GM12878 (cell line): ENCODE measurements around the gene SPATA18. TPM values are rescaled to one million over a fixed set of nuclear protein-coding genes. Genes with fewer than 3 reads are reported as not detected.

Experiments used
- ATAC-seq: fragments of 200-7000 bp; cut with Tn5 transposase; 3 replicates; pipeline ENCODE4 v1.9.1; 2020; ENCODE audit warnings: mild to moderate bottlenecking, moderate library complexity
- BruUV-seq: library from RNA; stranded (reverse); fragments of 400-500 nt; replicated peaks from 2 replicates; lab custom pipeline; 2021; lab: Mats Ljungman, UMichigan
- CTCF ChIA-PET: fragments of 300-600 bp; sonication (Branson Sonifier 250); formaldehyde crosslinking; extraction: SDS; loops from one replicate; lab custom pipeline; 2021; ENCODE audit warnings: inconsistent platforms; lab: Yijun Ruan, JAX
- POLR2A ChIA-PET: fragments of 350-600 bp; formaldehyde crosslinking; extraction: SDS; loops from one replicate; lab custom pipeline; 2021; ENCODE audit warnings: inconsistent platforms; lab: Charles Lee
- RAD21 ChIA-PET: fragments of 300-600 bp; sonication (Branson Sonifier 250); formaldehyde crosslinking; loops from one replicate; lab custom pipeline; 2023; ENCODE audit warnings: antibody characterized with exemption; ENCODE audit not compliant: unreplicated experiment; lab: Charles Lee
- SMC1A ChIA-PET: fragments of 300-600 bp; sonication (Branson Sonifier 250); formaldehyde crosslinking; loops from one replicate; lab custom pipeline; 2023; ENCODE audit not compliant: unreplicated experiment, uncharacterized antibody; lab: Charles Lee
- DNase-seq: peaks from one replicate; pipeline ENCODE4 v3.0.0-alpha.2; 2011; ENCODE audit warnings: low read depth, low spot score
- FAIRE-seq: peaks from 3 replicates; lab custom pipeline; 2011; peaks lifted over from hg19 to GRCh38; lab: Jason Lieb, UNC
- H2AFZ ChIP-seq: 2 replicates; pipeline ENCODE4 v1.6.0; 2011; ENCODE audit warnings: low read depth, low read length, control low read depth; ENCODE audit not compliant: control insufficient read depth
- H3K27ac ChIP-seq: 2 replicates; pipeline ENCODE4 v1.5.1; 2011; ENCODE audit warnings: control low read depth; ENCODE audit not compliant: control insufficient read depth, insufficient read depth
- H3K27me3 ChIP-seq, 2 experiments: replicated peaks in 1 of 2; 2 replicates each; pipeline versions ENCODE4 v1.6.0 to v1.6.1; 2011; ENCODE audit warnings: low read length in 1 of 2; ENCODE audit not compliant: control insufficient read depth in 2 of 2, insufficient read depth in 2 of 2
- H3K36me3 ChIP-seq, 2 experiments: 2 replicates each; pipeline ENCODE4 v1.5.1; 2011; ENCODE audit warnings: low read length in 1 of 2; ENCODE audit not compliant: control insufficient read depth in 2 of 2, insufficient read depth in 2 of 2
- H3K4me1 ChIP-seq: 2 replicates; pipeline ENCODE4 v1.6.1; 2011; ENCODE audit warnings: mild to moderate bottlenecking, low read length, moderate library complexity, mixed read lengths; ENCODE audit not compliant: control insufficient read depth, insufficient read depth
- H3K4me2 ChIP-seq: 2 replicates; pipeline ENCODE4 v1.6.0; 2011; ENCODE audit warnings: control low read depth; ENCODE audit not compliant: control insufficient read depth, insufficient read depth
- H3K4me3 ChIP-seq: fragments of 200-600 bp; sonication (generic); 2 replicates; pipeline ENCODE4 v1.5.1; 2016
- H3K79me2 ChIP-seq: 2 replicates; pipeline ENCODE4 v1.6.0; 2011; ENCODE audit warnings: low read length; ENCODE audit not compliant: control insufficient read depth, insufficient read depth
- H3K9ac ChIP-seq: 2 replicates; pipeline ENCODE4 v1.8.0; 2011; ENCODE audit warnings: low read length, control low read depth, mixed read lengths; ENCODE audit not compliant: control insufficient read depth, insufficient read depth
- H3K9me3 ChIP-seq: replicated peaks from 3 replicates; pipeline ENCODE4 v1.5.1; 2011; ENCODE audit warnings: mild to moderate bottlenecking, low read length; ENCODE audit not compliant: control insufficient read depth, insufficient read depth
- H4K20me1 ChIP-seq: 2 replicates; pipeline ENCODE4 v1.6.0; 2011; ENCODE audit not compliant: control insufficient read depth, insufficient read depth
- ATF7 ChIP-seq: fragments of 450-650 bp; IDR thresholded peaks from 2 replicates; pipeline ENCODE4 v1.6.1; 2016; ENCODE audit warnings: low read depth, mild to moderate bottlenecking
- CEBPB ChIP-seq, 2 experiments: fragments of 150-350 bp in 1 of 2; IDR thresholded peaks; 2 replicates each; pipeline ENCODE4 v1.6.1; 2012 to 2014; ENCODE audit warnings: low read depth in 2 of 2, low read length in 2 of 2, borderline replicate concordance in 1 of 2, inconsistent platforms in 1 of 2
- ESRRA ChIP-seq: IDR thresholded peaks from 2 replicates; pipeline ENCODE4 v1.6.1; 2012; ENCODE audit warnings: mild to moderate bottlenecking, low read length, improper control_type of control experiment
- IKZF2 ChIP-seq, 2 experiments: fragments of 450-650 bp; IDR thresholded peaks; 2 replicates each; pipeline ENCODE4 v1.6.1; 2017; ENCODE audit warnings: mild to moderate bottlenecking in 2 of 2, moderate library complexity in 2 of 2
- MTA3 ChIP-seq: IDR thresholded peaks from 2 replicates; pipeline ENCODE4 v1.6.1; 2012; ENCODE audit warnings: low read length, inconsistent platforms, borderline replicate concordance
- PRDM15 ChIP-seq: fragments of 450-650 bp; formaldehyde crosslinking; IDR thresholded peaks from 2 replicates; pipeline ENCODE4 v1.4.0; 2020; ENCODE audit warnings: mild to moderate bottlenecking, moderate library complexity
- SIX5 ChIP-seq: IDR thresholded peaks from 2 replicates; pipeline ENCODE4 v1.6.1; 2011; ENCODE audit warnings: mild to moderate bottlenecking, low read depth, low read length, moderate library complexity; ENCODE audit not compliant: severe bottlenecking
- SMC3 ChIP-seq: IDR thresholded peaks from 2 replicates; pipeline ENCODE4 v1.6.1; 2011; ENCODE audit warnings: low read length, improper control_type of control experiment, borderline replicate concordance
- ZNF384 ChIP-seq: IDR thresholded peaks from 2 replicates; pipeline ENCODE4 v1.6.1; 2012; ENCODE audit warnings: low read depth, mild to moderate bottlenecking, low read length, improper control_type of control experiment, borderline replicate concordance
- WGBS: methylation state at CpG from one replicate; pipeline ENCODE4 v1.1.6; 2016; ENCODE audit warnings: low lambda C conversion rate; ENCODE audit not compliant: insufficient replicate concordance, insufficient coverage; ENCODE audit errors: missing lambda C conversion rate; 5-methylcytosine and 5-hydroxymethylcytosine counted together
- in situ Hi-C: fragments of 300-500 bp; cut with MboI; formaldehyde crosslinking; loops from 9 replicates; pipeline ENCODE4 v1.14.3; 2018; ENCODE audit warnings: mixed read lengths
- intact Hi-C: fragments of 100-400 bp; cut with micrococcal nuclease; formaldehyde crosslinking; loops from one replicate; pipeline ENCODE4 v1.14.2; 2022; ENCODE audit not compliant: unreplicated experiment
- polyA plus RNA-seq, 11 experiments: library from polyadenylated mRNA; depleted of rRNA in 4 of 11; unstranded in 6 of 11; stranded (reverse) in 5 of 11; fragments of >200 nt; fragmentation: Nextera tagmentation in 4 of 11; fragmentation: Illumina TruSeq in 1 of 11; extraction: Ambion mirVana in 4 of 11; extraction: Trizol in 1 of 11; gene quantifications; 1 replicate in 1 of 11; 2 replicates in 10 of 11; pipeline versions ENCODE4 v1.2.1 to v1.2.3, GENCODE V29; 2011 to 2016; ENCODE audit warnings: inconsistent platforms in 2 of 11, missing spikeins in 2 of 11, low read depth in 1 of 11
- total RNA-seq, 4 experiments: library from RNA; depleted of rRNA in 3 of 4; stranded (reverse); fragments of >200 nt in 3 of 4; fragmentation: Illumina TruSeq in 1 of 4; extraction: Trizol in 1 of 4; gene quantifications; 2 replicates each; pipeline versions ENCODE4 v1.2.1 to v1.2.3, GENCODE V29; 2013 to 2021

Gene SPATA18
- total and polyA plus RNA-seq, 10 of the 15 experiments (the other 5 are each of a cell fraction or from before 2014, with no cell fraction given) = 0.39 to 4.5 (median 1.9) TPM

GRCh38 chr4:52112411-52112810 is 61.3 kb downstream of the SPATA18 start:
- 50% methylated on average over 1 of the region's 1 CpG for WGBS
- no peak overlapping the region for H3K4me3 ChIP-seq
- RAD21 ChIA-PET = no interaction called here
- ATAC-seq (no peak), DNase-seq (no peak), FAIRE-seq (no peak)
- intact Hi-C loops = no loop called here
- no peaks in the 10 kb centered on the region for H4K20me1 ChIP-seq
- in situ Hi-C loops = no loop called here
- no peak overlapping the region for H3K27ac ChIP-seq
- H3K27me3 ChIP-seq = no peaks in the 10 kb centered on the region
- BruUV-seq = no TSS peak
- CTCF ChIA-PET = no interaction called here
- no peaks in the 10 kb centered on the region for H3K79me2 ChIP-seq
- no peaks in the 10 kb centered on the region for H3K9me3 ChIP-seq
- no peaks in the 10 kb centered on the region for H3K4me1 ChIP-seq
- TF ChIP-seq ESRRA (no peak), IKZF2 (IDR thresholded peaks at IDR 0.05) (no peak), ZNF384 (no peak), PRDM15 (CRISPR knock-in tag) (no peak), MTA3 (no peak), CEBPB (IDR thresholded peaks at IDR 0.05; ENCODE audit: borderline replicate concordance in 1 of 2, low read depth in 2 of 2, low read length in 2 of 2) (no peak), ATF7 (no peak), SMC3 (no peak), SIX5 (no peak)
- no peaks in the 10 kb centered on the region for H3K36me3 ChIP-seq
- POLR2A ChIA-PET = no interaction called here
- H2AFZ ChIP-seq = no peak overlapping the region
- H3K9ac ChIP-seq = no peak overlapping the region
- H3K4me2 ChIP-seq = no peak overlapping the region
- SMC1A ChIA-PET = no interaction called here
